ENCODE results near the gene TEFM. TPM values are rescaled to one million over a fixed set of nuclear protein-coding genes. Genes with fewer than 3 reads are reported as not detected.
"Not testable (repeated sequence)": the region's sequence is repeated elsewhere in the genome, so short reads cannot be mapped to it uniquely, and the experiment has no call there.

TEFM gene
- total RNA-seq, 1 donor from 2014 or later: 8.6 TPM

GRCh38 chr17:30921544-30922196 lies 15.6 kb upstream of the TEFM start, which contains the start of gene ADAP2:
Gene ADAP2 (plus strand): TSS chr17:30921945. CDS start chr17:30922015, 70 bp downstream.
- ATAC-seq (peak; percentile 96), DNase-seq (ENCODE audit: low spot score) (peak; percentile 81)

- DNase-seq (ENCODE audit: low spot score): no peak
- ATAC-seq: no peak
Measured at GRCh38 chr17:30920683-30921543, 14.9 kb upstream of the TEFM start.

- ATAC-seq (no peak), DNase-seq (ENCODE audit: low spot score) (no peak)
Measured at GRCh38 chr17:30920282-30920681, 14.2 kb upstream of the TEFM start.

GRCh38 chr17:30917050-30917449 lies 11.0 kb upstream of the TEFM start:
- ATAC-seq (no peak), DNase-seq (ENCODE audit: low spot score) (no peak)

- no peak for ATAC-seq
- no peak for DNase-seq (ENCODE audit: low spot score)
Measured at GRCh38 chr17:30915833-30916611, 10.0 kb upstream of the TEFM start.

GRCh38 chr17:30913955-30914354 lies 7.9 kb upstream of the TEFM start:
- no peak for ATAC-seq
- DNase-seq (ENCODE audit: low spot score): peak; percentile 4

- ATAC-seq: not testable (repeated sequence)
- peak; percentile 21 for DNase-seq (ENCODE audit: low spot score)
Measured at GRCh38 chr17:30910151-30910550, 4.1 kb upstream of the TEFM start.

- DNase-seq (ENCODE audit: low spot score) (peak; percentile 10), ATAC-seq (no peak)
Measured at GRCh38 chr17:30908717-30909420, 2.8 kb upstream of the TEFM start.

GRCh38 chr17:30905742-30906100 lies 317 bp downstream of the TEFM start:
- DNase-seq (ENCODE audit: low spot score) (no peak), ATAC-seq (peak; percentile 54)

GRCh38 chr17:30897311-30897710 lies 8.7 kb downstream of the TEFM start:
- ATAC-seq (no peak), DNase-seq (ENCODE audit: low spot score) (no peak)

GRCh38 chr17:30894236-30894635 lies 11.8 kb downstream of the TEFM start:
- ATAC-seq (no peak), DNase-seq (ENCODE audit: low spot score) (no peak)

GRCh38 chr17:30886187-30886586 lies 19.9 kb downstream of the TEFM start:
- ATAC-seq: no peak
- DNase-seq (ENCODE audit: low spot score): no peak

- DNase-seq (ENCODE audit: low spot score) (no peak), ATAC-seq (no peak)
Measured at GRCh38 chr17:30869005-30869404, 37.0 kb downstream of the TEFM start.

- DNase-seq (ENCODE audit: low spot score) (no peak), ATAC-seq (no peak)
Measured at GRCh38 chr17:30864636-30865035, 41.4 kb downstream of the TEFM start.

GRCh38 chr17:30858556-30859250 lies 47.3 kb downstream of the TEFM start:
- no peak for ATAC-seq
- no peak for DNase-seq (ENCODE audit: low spot score)

- DNase-seq (ENCODE audit: low spot score): no peak
- no peak for ATAC-seq
Measured at GRCh38 chr17:30854146-30854545, 51.9 kb downstream of the TEFM start.

Measured in left lobe of liver (tissue), 2 donors.